G401 (cell line): Measurements from ENCODE around the gene SYNGAP1. TPM values are rescaled to one million over a fixed set of nuclear protein-coding genes. Genes with fewer than 3 reads are reported as not detected.
"Not testable (repeated sequence)": the region's sequence is repeated elsewhere in the genome, so short reads cannot be mapped to it uniquely, and the experiment has no call there.

Experiments used
- DNase-seq: peaks from one replicate; pipeline ENCODE4 v3.0.0-alpha.2; 2015; ENCODE audit warnings: low spot score
- in situ Hi-C: cut with HindIII; loops from 2 replicates; pipeline ENCODE4 v1.10.0; 2016; ENCODE audit warnings: low sequenced_read_pairs, mixed read lengths
- total RNA-seq: library from RNA; depleted of rRNA; stranded (reverse); fragments of >200 nt; shearing (Covaris generic); gene quantifications from 2 replicates; pipeline ENCODE4 v1.2.3, GENCODE V29; 2014

SYNGAP1 gene
- total RNA-seq, 1 experiment from 2014 or later: 7.4 TPM

GRCh38 chr6:33397541-33397940, 22.3 kb upstream of the SYNGAP1 start:
- DNase-seq: no peak
- in situ Hi-C loops: no loop called here

DNA sequence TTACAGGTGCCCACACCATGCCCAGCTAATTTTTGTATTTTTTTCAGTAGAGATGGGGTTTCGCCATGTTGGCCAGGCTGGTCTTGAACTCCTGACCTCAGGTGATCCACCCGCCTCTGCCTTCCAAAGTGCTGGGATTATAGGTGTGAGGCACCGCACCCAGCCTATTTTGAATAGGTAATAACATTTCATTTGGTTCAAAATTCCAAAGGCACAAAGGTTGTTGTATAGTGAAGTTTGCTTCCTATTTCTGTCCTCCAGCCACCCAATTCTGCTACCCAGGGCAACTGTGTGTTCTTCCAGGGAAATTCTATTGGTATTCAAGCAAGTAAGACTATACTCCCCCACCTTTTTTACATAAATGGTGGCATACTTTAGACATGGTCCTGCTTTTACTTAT, 21.3 kb upstream of the SYNGAP1 start:
- in situ Hi-C loops, DNase-seq: not testable (repeated sequence)

DNA sequence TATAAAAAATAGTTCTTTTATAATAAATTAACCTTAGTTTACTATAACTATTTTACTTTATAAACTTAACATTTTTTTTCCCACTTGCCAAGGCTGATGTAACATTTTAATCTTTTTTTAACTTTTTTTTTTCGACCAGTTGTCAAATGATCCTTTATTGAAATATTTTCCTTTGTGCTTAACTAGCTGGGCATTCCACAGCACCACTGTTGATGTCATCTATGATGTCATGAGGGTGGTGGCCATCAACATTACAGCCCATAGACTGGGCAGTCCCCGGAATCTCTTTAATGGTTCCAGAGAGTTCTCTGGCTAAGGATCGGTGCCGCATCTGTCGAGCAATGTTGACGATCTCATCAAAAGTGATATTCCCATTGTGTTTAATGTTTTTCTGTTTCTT, 20.0 kb upstream of the SYNGAP1 start:
- in situ Hi-C loops: not testable (repeated sequence)

GRCh38 chr6:33404884-33405283, 15.0 kb upstream of the SYNGAP1 start:
- DNase-seq: no peak
- in situ Hi-C loops: no loop called here

More for the DNA sequence above, 20.0 kb upstream of the SYNGAP1 start:
- not testable (repeated sequence) for DNase-seq

DNA sequence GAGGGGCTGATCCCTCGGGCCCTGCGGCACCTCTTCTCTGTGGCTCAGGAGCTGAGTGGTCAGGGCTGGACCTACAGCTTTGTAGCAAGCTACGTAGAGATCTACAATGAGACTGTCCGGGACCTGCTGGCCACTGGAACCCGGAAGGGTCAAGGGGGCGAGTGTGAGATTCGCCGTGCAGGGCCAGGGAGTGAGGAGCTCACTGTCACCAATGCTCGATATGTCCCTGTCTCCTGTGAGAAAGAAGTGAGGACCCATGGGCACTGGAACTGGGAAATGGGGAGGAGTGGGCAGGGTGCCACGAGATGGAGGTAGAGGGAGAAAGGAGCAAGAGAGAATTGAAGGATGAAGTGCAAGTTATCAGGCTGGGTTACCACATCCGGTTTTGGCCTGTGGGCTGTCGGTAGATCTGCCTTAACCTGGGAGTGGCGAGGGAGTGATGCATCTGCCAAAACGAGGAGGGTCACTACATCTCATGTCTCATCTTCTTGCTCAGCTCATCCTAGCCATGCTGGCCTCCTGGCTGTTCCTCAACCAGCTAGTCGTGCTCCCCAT, 14.4 kb upstream of the SYNGAP1 start:
- no peak for DNase-seq
- in situ Hi-C loops: no loop called here

DNA sequence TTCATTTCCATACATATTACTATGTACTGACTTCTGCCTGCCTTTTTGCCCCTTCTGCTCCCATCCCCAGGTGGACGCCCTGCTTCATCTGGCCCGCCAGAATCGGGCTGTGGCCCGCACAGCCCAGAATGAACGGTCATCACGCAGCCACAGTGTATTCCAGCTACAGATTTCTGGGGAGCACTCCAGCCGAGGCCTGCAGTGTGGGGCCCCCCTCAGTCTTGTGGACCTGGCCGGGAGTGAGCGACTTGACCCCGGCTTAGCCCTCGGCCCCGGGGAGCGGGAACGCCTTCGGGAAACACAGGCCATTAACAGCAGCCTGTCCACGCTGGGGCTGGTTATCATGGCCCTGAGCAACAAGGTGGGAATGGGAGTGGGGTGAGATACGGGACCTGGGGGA, 13.7 kb upstream of the SYNGAP1 start:
- DNase-seq: no peak
- in situ Hi-C loops: no loop called here

GRCh38 chr6:33407132-33407718, 12.6 kb upstream of the SYNGAP1 start:
- in situ Hi-C loops: no loop called here
- peak; percentile 38 for DNase-seq

GRCh38 chr6:33410050-33410710, 9.7 kb upstream of the SYNGAP1 start:
- DNase-seq: peak; percentile 97
- in situ Hi-C loops: no loop called here

DNA sequence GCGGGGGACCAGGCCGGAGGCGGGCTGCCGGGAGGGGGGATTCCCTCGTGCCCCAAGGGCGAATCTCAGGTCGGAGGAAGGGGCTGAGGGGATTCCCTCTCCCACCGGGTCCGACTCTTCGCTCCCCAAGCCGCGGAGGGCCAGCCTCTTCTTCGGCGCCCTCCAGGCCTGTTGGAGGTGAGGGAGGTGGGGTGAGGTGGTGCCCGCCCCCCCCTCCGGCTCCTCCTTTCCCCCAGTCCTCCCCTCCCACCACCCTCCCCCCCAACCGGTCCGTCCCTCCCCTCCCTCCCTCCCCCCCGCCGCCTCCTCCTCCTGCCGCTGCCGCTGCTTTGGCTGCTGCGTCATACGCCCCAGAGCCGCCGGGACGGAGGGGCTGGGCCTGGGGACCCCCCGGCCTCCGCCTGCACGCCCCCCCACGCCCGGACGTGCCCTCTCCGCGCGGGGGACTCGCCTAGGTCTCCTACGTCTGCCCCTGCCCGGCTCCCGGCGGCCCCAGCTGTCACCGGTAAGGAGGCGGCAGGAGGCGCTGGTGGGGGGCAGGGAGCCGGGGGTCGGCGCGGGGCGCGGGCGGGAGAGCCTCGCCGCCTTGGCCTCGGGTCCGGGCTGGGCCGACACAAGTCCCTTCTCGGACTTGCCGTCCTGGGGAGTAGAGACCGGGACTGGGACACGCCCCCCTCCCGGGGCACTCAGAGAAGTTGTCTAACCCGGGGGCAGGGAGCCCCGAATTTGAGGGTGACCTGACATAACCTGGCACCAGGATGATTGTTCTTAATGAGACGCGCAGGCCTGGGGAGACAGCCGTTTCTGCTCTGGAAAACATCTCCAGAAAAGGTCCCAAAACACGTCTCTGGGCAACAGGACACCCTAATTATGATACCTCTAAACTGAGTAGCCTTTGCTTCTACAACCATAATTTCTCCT, 8.9 kb upstream of the SYNGAP1 start, which contains the start of gene PHF1:
TSS of gene PHF1 (plus strand) at position 304 of the 921 bp plus-strand sequence. CDS start 1,250 bp downstream, outside the sequence.
- in situ Hi-C loops: no loop called here
- no peak for DNase-seq

DNA sequence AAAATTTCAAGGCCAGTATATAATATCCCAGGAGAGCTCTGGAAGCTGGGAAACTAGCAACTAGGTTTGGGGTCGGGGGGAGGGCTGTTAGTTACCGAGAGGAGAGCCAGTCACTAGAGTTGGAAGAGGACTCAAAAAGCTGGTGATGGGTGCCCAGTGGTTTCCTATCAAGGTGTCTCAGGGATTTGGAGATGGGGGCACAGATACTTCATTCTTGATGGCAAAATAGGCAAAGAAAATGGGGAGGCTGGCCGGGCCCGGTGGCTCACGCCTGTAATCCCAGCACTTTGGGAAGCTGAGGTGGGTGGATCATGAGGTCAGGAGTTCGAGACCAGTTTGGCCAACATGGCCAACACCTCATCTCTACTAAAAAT, 8.2 kb upstream of the SYNGAP1 start:
- in situ Hi-C loops: no loop called here
- no peak for DNase-seq

DNA sequence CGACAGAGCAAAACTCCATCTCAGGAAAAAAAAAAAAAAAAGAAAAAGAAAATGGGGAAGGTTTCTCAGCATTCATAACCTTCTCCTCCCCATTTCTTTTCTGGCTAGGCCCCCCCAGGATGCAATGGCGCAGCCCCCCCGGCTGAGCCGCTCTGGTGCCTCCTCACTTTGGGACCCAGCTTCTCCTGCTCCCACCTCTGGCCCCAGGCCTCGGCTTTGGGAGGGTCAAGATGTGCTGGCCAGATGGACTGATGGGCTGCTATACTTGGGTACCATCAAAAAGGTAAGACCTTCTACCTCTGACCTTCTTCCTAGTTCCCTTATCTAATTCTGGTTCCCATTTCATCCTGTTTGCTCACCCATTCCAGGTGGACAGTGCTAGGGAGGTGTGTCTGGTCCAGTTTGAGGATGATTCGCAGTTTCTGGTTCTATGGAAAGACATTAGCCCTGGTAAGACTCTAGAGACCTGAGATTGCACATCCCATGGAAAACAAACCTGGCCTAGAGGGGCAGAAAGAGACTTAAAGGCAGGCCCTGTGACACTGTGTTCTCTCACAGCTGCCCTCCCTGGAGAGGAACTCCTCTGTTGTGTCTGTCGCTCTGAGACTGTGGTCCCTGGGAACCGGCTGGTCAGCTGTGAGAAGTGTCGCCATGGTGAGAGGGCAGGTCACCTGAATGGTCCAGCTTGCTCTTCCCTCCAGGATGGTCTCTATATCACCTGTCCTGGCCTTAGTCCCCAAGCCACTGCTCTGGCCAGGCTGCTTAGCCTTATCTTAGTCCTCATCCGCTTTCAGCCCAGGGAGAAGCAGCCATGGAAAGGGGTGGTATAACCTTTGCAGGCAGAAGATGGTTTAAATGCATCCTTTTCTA, 7.5 kb upstream of the SYNGAP1 start:
- no peak for DNase-seq
- in situ Hi-C loops: no loop called here

GRCh38 chr6:33413241-33414120, 6.4 kb upstream of the SYNGAP1 start:
- in situ Hi-C loops: no loop called here
- DNase-seq: no peak

DNA sequence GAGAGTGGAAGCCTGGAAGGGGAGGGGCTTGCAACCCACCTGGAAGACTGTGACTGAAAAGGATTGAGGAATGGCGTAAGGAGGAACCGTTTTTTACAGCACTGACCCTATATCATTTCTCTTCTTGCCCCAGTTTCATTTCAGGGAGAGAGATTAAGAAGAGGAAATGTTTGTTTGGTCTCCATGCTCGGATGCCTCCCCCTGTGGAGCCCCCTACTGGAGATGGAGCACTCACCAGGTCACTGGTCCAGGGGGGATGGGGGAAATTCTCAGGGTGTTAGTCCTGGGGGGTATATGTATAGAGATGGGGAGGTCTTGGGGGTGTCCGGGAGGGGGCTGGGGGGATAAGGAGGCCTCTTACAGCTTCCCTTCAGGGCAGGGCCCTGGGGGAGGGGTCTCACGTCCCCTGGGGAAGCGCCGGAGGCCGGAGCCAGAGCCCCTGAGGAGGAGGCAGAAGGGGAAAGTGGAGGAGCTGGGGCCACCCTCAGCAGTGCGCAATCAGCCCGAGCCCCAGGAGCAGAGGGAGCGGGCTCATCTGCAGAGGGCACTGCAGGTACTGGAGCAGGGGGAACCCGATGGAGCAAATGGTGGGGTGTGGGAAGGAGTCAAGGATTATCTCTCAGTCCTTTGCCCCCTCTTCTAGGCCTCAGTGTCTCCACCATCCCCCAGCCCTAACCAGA, 5.1 kb upstream of the SYNGAP1 start:
- no peak for DNase-seq

GRCh38 chr6:33415831-33416230, 4.0 kb upstream of the SYNGAP1 start:
- in situ Hi-C loops: no loop called here
- DNase-seq: no peak

More for the DNA sequence above, 5.1 kb upstream of the SYNGAP1 start:
- in situ Hi-C loops: no loop called here

- in situ Hi-C loops: no loop called here
- DNase-seq: no peak
Observed at GRCh38 chr6:33416386-33417127, 3.3 kb upstream of the SYNGAP1 start.

GRCh38 chr6:33417128-33417902, 2.5 kb upstream of the SYNGAP1 start:
- in situ Hi-C loops: no loop called here
- DNase-seq: no peak
